CD4-positive, alpha-beta T cell treated with Interleukin-15 for 4 hours (primary cell): ENCODE measurements around the gene SMIM10L1.

ENCODE experiments used
- DNase-seq: peaks from one replicate; pipeline ENCODE4 v3.0.0-alpha.2; 2020; ENCODE audit warnings: low spot score

Gene SMIM10L1

GRCh38 chr12:11171145-11171968, at the start of gene SMIM10L1:
Gene SMIM10L1, plus strand, starts transcription at chr12:11171194. Its CDS starts 163 bp downstream, at chr12:11171357.
- DNase-seq: peak; percentile 90

GRCh38 chr12:11130382-11130781, 40.6 kb upstream of the SMIM10L1 start:
- no peak for DNase-seq

- no peak for DNase-seq
Observed at GRCh38 chr12:11130999-11131398, 40.0 kb upstream of the SMIM10L1 start.

- DNase-seq: no peak
Observed at GRCh38 chr12:11133162-11133561, 37.8 kb upstream of the SMIM10L1 start.

- no peak for DNase-seq
Observed at GRCh38 chr12:11133816-11134215, 37.2 kb upstream of the SMIM10L1 start.

- no peak for DNase-seq
Observed at GRCh38 chr12:11134305-11134704, 36.7 kb upstream of the SMIM10L1 start, which contains the start of gene TAS2R30. Gene TAS2R30, minus strand, starts transcription at chr12:11134644. Its CDS starts 400 bp downstream, at chr12:11134244.

GRCh38 chr12:11136075-11136474, 34.9 kb upstream of the SMIM10L1 start:
- no peak for DNase-seq

- DNase-seq: no peak
Observed at GRCh38 chr12:11143352-11143751, 27.6 kb upstream of the SMIM10L1 start.

- DNase-seq: no peak
Observed at GRCh38 chr12:11144297-11144696, 26.7 kb upstream of the SMIM10L1 start.

- no peak for DNase-seq
Observed at GRCh38 chr12:11147420-11147819, 23.6 kb upstream of the SMIM10L1 start.

- no peak for DNase-seq
Observed at GRCh38 chr12:11150832-11151231, 20.2 kb upstream of the SMIM10L1 start.

GRCh38 chr12:11152725-11153124, 18.3 kb upstream of the SMIM10L1 start:
- no peak for DNase-seq

GRCh38 chr12:11154400-11154925, 16.5 kb upstream of the SMIM10L1 start:
- no peak for DNase-seq

- DNase-seq: no peak
Observed at GRCh38 chr12:11158885-11159444, 12.0 kb upstream of the SMIM10L1 start.

- no peak for DNase-seq
Observed at GRCh38 chr12:11162502-11162901, 8.5 kb upstream of the SMIM10L1 start.

GRCh38 chr12:11164384-11164783, 6.6 kb upstream of the SMIM10L1 start:
- DNase-seq: no peak

- DNase-seq: no peak
Observed at GRCh38 chr12:11166300-11166699, 4.7 kb upstream of the SMIM10L1 start.

- no peak for DNase-seq
Observed at GRCh38 chr12:11170810-11171144, 217 bp upstream of the SMIM10L1 start.

GRCh38 chr12:11171969-11172675, 1.1 kb downstream of the SMIM10L1 start:
- no peak for DNase-seq

- no peak for DNase-seq
Observed at GRCh38 chr12:11174022-11174421, 3.0 kb downstream of the SMIM10L1 start.

- no peak for DNase-seq
Observed at GRCh38 chr12:11178250-11178649, 7.3 kb downstream of the SMIM10L1 start.

GRCh38 chr12:11182529-11182928, 11.5 kb downstream of the SMIM10L1 start:
- DNase-seq: no peak

- no peak for DNase-seq
Observed at GRCh38 chr12:11183011-11183410, 12.0 kb downstream of the SMIM10L1 start.
